GM12875 (cell line): ENCODE data around the gene FOXP1.

Experiments
- H3K4me3 ChIP-seq: one replicate; pipeline ENCODE4 v1.5.1; 2011; ENCODE audit warnings: low read depth, low read length, control low read depth
- TF ChIP-seq, protein P1 (sequence below): IDR thresholded peaks from 2 replicates; pipeline ENCODE4 v1.5.1; 2011; ENCODE audit warnings: low read depth, mild to moderate bottlenecking, control low read depth, inconsistent platforms, low read length, moderate library complexity, borderline replicate concordance; ENCODE audit not compliant: insufficient read depth

The FOXP1 gene

DNA sequence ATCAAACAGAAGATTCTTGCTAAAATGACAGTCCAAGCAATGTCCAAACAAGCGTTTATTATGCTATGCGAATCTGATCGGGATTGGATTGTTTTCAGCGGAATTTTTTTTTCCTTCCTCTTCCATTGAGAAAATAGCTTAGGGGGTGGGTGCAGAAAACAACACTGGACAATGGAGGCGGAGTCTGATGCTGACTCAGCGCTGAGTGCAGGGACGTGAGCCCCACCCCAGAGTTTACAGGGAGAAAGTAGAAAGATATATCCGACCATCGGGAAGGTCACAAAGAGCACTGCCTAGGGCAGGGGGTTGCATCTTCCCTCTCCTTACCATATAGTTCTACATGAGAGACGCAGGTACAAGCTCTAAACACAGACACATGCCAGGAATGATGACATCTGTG lies 117.0 kb downstream of the FOXP1 start:
- no peak overlapping the region for H3K4me3 ChIP-seq
- TF ChIP-seq, protein P1, sequence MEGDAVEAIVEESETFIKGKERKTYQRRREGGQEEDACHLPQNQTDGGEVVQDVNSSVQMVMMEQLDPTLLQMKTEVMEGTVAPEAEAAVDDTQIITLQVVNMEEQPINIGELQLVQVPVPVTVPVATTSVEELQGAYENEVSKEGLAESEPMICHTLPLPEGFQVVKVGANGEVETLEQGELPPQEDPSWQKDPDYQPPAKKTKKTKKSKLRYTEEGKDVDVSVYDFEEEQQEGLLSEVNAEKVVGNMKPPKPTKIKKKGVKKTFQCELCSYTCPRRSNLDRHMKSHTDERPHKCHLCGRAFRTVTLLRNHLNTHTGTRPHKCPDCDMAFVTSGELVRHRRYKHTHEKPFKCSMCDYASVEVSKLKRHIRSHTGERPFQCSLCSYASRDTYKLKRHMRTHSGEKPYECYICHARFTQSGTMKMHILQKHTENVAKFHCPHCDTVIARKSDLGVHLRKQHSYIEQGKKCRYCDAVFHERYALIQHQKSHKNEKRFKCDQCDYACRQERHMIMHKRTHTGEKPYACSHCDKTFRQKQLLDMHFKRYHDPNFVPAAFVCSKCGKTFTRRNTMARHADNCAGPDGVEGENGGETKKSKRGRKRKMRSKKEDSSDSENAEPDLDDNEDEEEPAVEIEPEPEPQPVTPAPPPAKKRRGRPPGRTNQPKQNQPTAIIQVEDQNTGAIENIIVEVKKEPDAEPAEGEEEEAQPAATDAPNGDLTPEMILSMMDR: no peak

DNA sequence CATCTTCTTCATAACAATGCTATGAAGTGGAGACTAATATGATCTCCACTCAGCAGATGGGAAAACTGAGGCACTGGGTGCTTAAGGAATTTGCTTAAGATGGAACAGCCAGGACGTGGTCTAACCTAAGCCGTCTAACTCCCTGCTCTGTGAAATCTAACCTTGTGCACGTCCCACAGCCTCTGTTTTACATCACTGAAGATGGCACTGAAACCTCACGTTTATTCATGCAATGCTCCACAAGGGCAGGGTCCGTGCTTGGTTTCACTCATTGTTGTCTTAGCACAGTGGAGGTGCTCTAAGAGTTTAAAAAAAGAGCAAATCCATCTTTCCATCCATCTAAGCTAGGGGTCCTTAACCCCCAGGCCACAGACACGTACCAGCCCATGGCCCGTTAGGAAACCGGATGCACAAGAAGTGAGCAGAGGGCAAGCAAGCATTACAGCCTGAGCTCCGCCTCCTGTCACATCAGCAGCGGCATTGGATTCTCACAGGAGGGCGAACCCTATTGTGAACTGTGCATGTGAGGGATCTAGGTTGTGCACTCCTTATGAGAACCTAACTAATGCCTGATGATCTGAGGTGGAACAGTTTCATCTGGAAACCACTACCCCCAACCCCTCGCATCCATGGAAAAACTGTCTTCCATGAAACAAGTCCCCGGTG lies 118.0 kb downstream of the FOXP1 start:
- no peak overlapping the region for H3K4me3 ChIP-seq
- TF ChIP-seq, protein P1: no peak

DNA sequence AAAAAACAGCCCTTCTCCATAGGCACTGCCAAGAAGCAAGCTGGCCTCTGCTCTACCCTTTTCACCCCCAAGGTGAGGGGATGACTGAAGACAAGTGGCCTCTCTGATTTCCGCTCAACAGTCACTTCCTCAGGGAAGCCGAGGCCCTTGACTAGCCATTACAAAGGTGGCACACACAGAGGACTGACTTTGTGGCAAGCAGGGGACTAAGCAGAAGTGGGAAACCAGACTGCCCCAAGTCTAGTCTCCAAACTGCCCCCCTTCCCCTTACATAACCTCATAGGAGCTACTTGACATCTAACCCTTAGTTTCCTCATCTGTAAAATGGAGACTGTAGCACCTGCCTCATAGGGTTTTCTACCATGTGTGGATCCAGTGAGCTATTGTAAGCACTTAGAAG lies 118.9 kb downstream of the FOXP1 start:
- H3K4me3 ChIP-seq: no peak overlapping the region

DNA sequence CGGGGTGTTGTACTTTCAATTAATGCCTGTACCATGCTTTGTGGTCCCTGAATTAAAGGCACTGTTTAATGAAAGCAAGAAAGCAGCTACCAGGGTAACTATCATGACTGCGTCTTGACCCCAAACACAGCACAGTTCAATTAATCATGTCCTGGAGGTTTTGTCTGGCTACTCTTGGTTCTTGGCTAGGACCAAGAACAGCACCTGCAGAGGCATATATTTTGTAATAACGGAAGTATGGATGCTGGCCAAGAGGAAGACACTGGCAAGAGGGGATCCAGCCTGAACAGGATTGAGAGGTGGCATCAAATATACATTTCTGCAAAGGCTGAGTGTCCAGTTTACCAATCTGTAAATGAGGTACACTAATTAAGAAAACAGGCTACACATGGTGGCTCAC lies 119.9 kb downstream of the FOXP1 start:
- no peak overlapping the region for H3K4me3 ChIP-seq

More for the DNA sequence above, 118.9 kb downstream of the FOXP1 start:
- TF ChIP-seq, protein P1: no peak

DNA sequence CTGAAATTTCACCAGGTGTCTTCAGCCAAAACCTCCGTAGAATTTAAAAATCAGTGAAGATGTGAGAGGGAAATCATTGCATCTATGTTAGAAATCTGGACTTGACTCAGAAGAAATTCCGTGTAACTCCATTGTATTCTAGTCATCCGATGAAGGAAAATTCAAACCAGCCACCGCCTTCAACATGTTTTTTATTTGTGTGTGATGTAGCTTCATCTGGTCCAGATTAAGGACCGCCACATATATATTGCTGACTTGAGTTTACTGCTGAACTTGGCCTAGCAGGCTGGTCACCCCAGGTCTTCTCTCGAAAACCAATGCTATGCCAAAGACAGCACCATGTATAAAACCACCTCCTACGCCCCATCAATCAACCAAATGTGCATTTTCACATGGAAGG lies 120.9 kb downstream of the FOXP1 start:
- TF ChIP-seq, protein P1: no peak
- no peak overlapping the region for H3K4me3 ChIP-seq

More for the DNA sequence above, 119.9 kb downstream of the FOXP1 start:
- TF ChIP-seq, protein P1: no peak

DNA sequence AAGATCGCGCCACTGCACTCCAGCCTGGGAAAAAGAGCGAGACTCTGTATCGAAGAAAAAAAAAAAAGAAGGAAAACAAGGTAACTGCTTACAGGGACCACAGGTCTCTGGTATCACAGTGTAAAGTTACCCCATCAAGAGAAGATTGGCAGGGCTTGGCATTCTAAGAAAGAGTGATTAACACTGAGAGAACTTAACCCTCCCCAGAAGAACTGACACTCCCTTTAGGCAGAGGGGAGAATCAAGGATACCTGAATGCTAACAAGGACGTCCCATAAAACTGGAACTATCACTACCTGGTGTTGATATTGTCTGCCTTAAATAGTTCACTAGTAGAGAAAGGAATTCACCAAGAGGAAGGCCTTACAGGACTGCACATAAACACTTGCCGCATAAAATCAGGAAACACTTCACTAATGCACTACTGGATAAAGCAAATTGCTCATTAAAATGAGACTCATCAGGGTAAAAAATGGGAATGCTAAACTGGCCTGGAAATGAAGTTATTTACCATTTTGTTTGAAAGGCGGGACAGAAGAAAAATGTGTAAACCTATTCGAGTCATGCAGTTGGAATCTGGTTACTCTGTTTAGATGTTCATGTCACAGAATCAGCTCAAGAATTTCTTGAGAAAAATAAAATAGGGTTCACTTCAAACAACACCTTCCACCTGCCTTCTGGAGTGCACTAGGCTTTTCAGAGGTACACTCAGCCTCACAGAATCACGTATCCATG lies 121.6 kb downstream of the FOXP1 start:
- TF ChIP-seq, protein P1: no peak

DNA sequence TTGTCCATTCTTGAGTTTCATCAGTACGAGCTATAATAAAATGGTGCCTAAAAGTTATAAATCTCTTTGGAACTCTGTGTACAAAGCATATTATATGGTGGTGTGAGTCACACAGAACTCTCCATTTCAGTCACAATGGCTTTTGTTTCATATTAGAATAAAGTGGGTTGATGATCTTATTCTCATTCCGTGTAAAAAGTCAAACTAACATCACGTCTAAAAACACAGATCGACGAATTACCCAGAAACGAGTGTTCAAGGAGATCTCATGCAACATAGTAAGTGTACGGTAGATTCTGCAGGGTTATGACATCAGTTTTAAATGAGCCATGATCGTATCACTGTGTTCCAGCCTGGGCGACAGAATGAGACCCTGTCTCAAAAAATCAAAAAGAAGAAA lies 122.4 kb downstream of the FOXP1 start:
- TF ChIP-seq, protein P1: no peak

More for the DNA sequence above, 121.6 kb downstream of the FOXP1 start:
- no peak overlapping the region for H3K4me3 ChIP-seq

More for the DNA sequence above, 122.4 kb downstream of the FOXP1 start:
- H3K4me3 ChIP-seq: no peak overlapping the region
